Measurements from ENCODE around the gene SFXN5. TPM values are rescaled to one million over a fixed set of nuclear protein-coding genes. Genes with fewer than 3 reads are reported as not detected.

SFXN5 gene
- total and polyA plus RNA-seq, 2 of the 8 experiments (the other 6 are each of a cell fraction or from before 2014, with no cell fraction given) = 29.3 to 33.1 TPM

GRCh38 chr2:72896446-72896845, 175.1 kb downstream of the SFXN5 start (continued):
- TF ChIP-seq CHD7 (IDR thresholded peaks at IDR 0.05; ENCODE audit: insufficient replicate concordance, low read length) (no peak), SP2 (IDR thresholded peaks at IDR 0.05; ENCODE audit: low read length) (no peak), E2F6 (IDR thresholded peaks at IDR 0.05) (no peak), HDAC2 (IDR thresholded peaks at IDR 0.05; ENCODE audit: borderline replicate concordance in 1 of 2, low read depth in 2 of 2, low read length in 2 of 2) (no peak), CHD1 (IDR thresholded peaks at IDR 0.05; ENCODE audit: low read depth, low read length) (no peak), KDM4A (IDR thresholded peaks at IDR 0.05; ENCODE audit: low read depth, low read length, severe bottlenecking) (no peak), SAP30 (IDR thresholded peaks at IDR 0.05; ENCODE audit: insufficient read depth, insufficient replicate concordance, low read length) (no peak), RFX5 (IDR thresholded peaks at IDR 0.05; ENCODE audit: borderline replicate concordance, low read depth, low read length) (no peak), SUZ12 (IDR thresholded peaks at IDR 0.05; ENCODE audit: low read length) (no peak), RXRA (IDR thresholded peaks at IDR 0.05; ENCODE audit: insufficient read depth, low read depth, low read length) (no peak), KDM5A (IDR thresholded peaks at IDR 0.05; ENCODE audit: low read length) (no peak)
